Measurements from ENCODE around the gene HYDIN.
"Not testable (repeated sequence)": the region's sequence is repeated elsewhere in the genome, so short reads cannot be mapped to it uniquely, and the experiment has no call there.

Gene HYDIN

GRCh38 chr16:70936781-70937525 is 293.6 kb downstream of the HYDIN start:
- DNase-seq (ENCODE audit: low read depth, low spot score); H3K4me3 ChIP-seq (ENCODE audit: low read length); H3K27ac ChIP-seq (ENCODE audit: low read length); H3K36me3 ChIP-seq (ENCODE audit: control insufficient read depth, insufficient read depth, low read length); H3K27me3 ChIP-seq (ENCODE audit: control insufficient read depth, insufficient read depth, low read length); H3K4me1 ChIP-seq (ENCODE audit: control insufficient read depth, insufficient read depth, low read length); H3K9me3 ChIP-seq (ENCODE audit: control insufficient read depth, insufficient read depth, low read length): not testable (repeated sequence)
- no CpG with 5 or more reads among the region's 12 CpGs for WGBS (ENCODE audit: insufficient coverage, insufficient read length)

GRCh38 chr16:70935325-70935724 is 295.2 kb downstream of the HYDIN start:
- H3K36me3 ChIP-seq (ENCODE audit: control insufficient read depth, insufficient read depth, low read length); H3K27ac ChIP-seq (ENCODE audit: low read length); H3K27me3 ChIP-seq (ENCODE audit: control insufficient read depth, insufficient read depth, low read length); DNase-seq (ENCODE audit: low read depth, low spot score); H3K9me3 ChIP-seq (ENCODE audit: control insufficient read depth, insufficient read depth, low read length); H3K4me1 ChIP-seq (ENCODE audit: control insufficient read depth, insufficient read depth, low read length); H3K4me3 ChIP-seq (ENCODE audit: low read length): not testable (repeated sequence)
- no CpG with 5 or more reads among the region's 4 CpGs for WGBS (ENCODE audit: insufficient coverage, insufficient read length)

- H3K27ac ChIP-seq (ENCODE audit: low read length); H3K4me1 ChIP-seq (ENCODE audit: control insufficient read depth, insufficient read depth, low read length); H3K36me3 ChIP-seq (ENCODE audit: control insufficient read depth, insufficient read depth, low read length); DNase-seq (ENCODE audit: low read depth, low spot score); H3K27me3 ChIP-seq (ENCODE audit: control insufficient read depth, insufficient read depth, low read length); H3K9me3 ChIP-seq (ENCODE audit: control insufficient read depth, insufficient read depth, low read length); H3K4me3 ChIP-seq (ENCODE audit: low read length): not testable (repeated sequence)
- no CpG with 5 or more reads among the region's 8 CpGs for WGBS (ENCODE audit: insufficient coverage, insufficient read length)
Measured at GRCh38 chr16:70933746-70934145, 296.8 kb downstream of the HYDIN start.

- not testable (repeated sequence) for DNase-seq (ENCODE audit: low read depth, low spot score); H3K4me1 ChIP-seq (ENCODE audit: control insufficient read depth, insufficient read depth, low read length); H3K36me3 ChIP-seq (ENCODE audit: control insufficient read depth, insufficient read depth, low read length); H3K27ac ChIP-seq (ENCODE audit: low read length); H3K9me3 ChIP-seq (ENCODE audit: control insufficient read depth, insufficient read depth, low read length); H3K27me3 ChIP-seq (ENCODE audit: control insufficient read depth, insufficient read depth, low read length); H3K4me3 ChIP-seq (ENCODE audit: low read length)
Measured at GRCh38 chr16:70930757-70931156, 299.8 kb downstream of the HYDIN start.

DNA sequence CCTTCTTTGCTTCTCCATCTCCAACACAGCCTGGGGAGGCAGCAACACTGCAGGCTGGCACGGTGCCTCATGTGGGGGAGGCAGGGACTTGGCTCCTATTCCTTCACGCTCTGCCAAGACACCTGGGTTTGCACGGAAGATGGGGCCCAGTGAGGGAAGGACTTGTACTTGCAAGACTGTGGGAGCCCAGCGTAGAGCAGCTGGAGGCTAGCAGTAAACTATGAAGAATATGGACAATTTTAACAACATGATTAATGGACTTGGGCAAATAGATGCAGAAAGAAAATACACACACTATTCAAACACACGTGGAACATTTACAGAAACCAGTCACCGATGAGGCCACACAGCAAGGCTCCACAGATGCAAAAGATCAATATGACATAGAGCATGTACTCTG is 308.4 kb downstream of the HYDIN start:
- H3K4me1 ChIP-seq (ENCODE audit: control insufficient read depth, insufficient read depth, low read length); H3K27me3 ChIP-seq (ENCODE audit: control insufficient read depth, insufficient read depth, low read length); DNase-seq (ENCODE audit: low read depth, low spot score); H3K36me3 ChIP-seq (ENCODE audit: control insufficient read depth, insufficient read depth, low read length); H3K4me3 ChIP-seq (ENCODE audit: low read length); H3K9me3 ChIP-seq (ENCODE audit: control insufficient read depth, insufficient read depth, low read length); H3K27ac ChIP-seq (ENCODE audit: low read length): not testable (repeated sequence)
- no CpG with 5 or more reads among the region's 6 CpGs for WGBS (ENCODE audit: insufficient coverage, insufficient read length)

- not testable (repeated sequence) for H3K27ac ChIP-seq (ENCODE audit: low read length); H3K9me3 ChIP-seq (ENCODE audit: control insufficient read depth, insufficient read depth, low read length); DNase-seq (ENCODE audit: low read depth, low spot score); H3K27me3 ChIP-seq (ENCODE audit: control insufficient read depth, insufficient read depth, low read length); H3K4me3 ChIP-seq (ENCODE audit: low read length); H3K4me1 ChIP-seq (ENCODE audit: control insufficient read depth, insufficient read depth, low read length); H3K36me3 ChIP-seq (ENCODE audit: control insufficient read depth, insufficient read depth, low read length)
- WGBS (ENCODE audit: insufficient coverage, insufficient read length) = no CpG with 5 or more reads among the region's 22 CpGs
Measured at GRCh38 chr16:70920661-70921060, 309.9 kb downstream of the HYDIN start.

DNA sequence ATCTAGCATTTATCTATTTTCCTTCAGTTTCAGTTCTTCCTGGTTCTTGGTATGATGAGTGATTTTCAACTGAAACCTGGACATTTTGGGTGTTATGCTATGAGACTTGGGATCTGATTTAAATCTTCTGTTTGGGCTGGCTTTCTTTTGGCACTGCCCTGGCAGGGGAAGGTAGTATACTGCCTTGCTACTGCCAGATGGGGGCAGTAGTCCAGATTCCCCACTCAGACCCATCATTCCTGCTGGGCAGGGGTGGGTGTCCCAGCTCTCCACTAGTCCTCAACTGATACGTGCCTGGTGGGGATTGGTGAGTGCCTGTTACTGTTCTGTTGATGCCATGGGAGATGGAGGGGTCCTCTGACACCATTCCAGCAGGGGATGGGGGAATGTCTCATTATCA is 342.3 kb downstream of the HYDIN start:
- not testable (repeated sequence) for H3K27me3 ChIP-seq (ENCODE audit: control insufficient read depth, insufficient read depth, low read length); DNase-seq (ENCODE audit: low read depth, low spot score); H3K27ac ChIP-seq (ENCODE audit: low read length); H3K4me3 ChIP-seq (ENCODE audit: low read length); H3K9me3 ChIP-seq (ENCODE audit: control insufficient read depth, insufficient read depth, low read length); H3K4me1 ChIP-seq (ENCODE audit: control insufficient read depth, insufficient read depth, low read length); H3K36me3 ChIP-seq (ENCODE audit: control insufficient read depth, insufficient read depth, low read length)
- no CpG with 5 or more reads among the region's 1 CpG for WGBS (ENCODE audit: insufficient coverage, insufficient read length)

GRCh38 chr16:70884652-70885051 is 345.9 kb downstream of the HYDIN start:
- not testable (repeated sequence) for H3K4me3 ChIP-seq (ENCODE audit: low read length); DNase-seq (ENCODE audit: low read depth, low spot score)
- WGBS (ENCODE audit: insufficient coverage, insufficient read length) = no CpG with 5 or more reads among the region's 4 CpGs

GRCh38 chr16:70882311-70882710 is 348.2 kb downstream of the HYDIN start:
- H3K4me3 ChIP-seq (ENCODE audit: low read length) = not testable (repeated sequence)

More at GRCh38 chr16:70884652-70885051, 345.9 kb downstream of the HYDIN start:
- not testable (repeated sequence) for H3K36me3 ChIP-seq (ENCODE audit: control insufficient read depth, insufficient read depth, low read length); H3K9me3 ChIP-seq (ENCODE audit: control insufficient read depth, insufficient read depth, low read length); H3K27ac ChIP-seq (ENCODE audit: low read length); H3K4me1 ChIP-seq (ENCODE audit: control insufficient read depth, insufficient read depth, low read length); H3K27me3 ChIP-seq (ENCODE audit: control insufficient read depth, insufficient read depth, low read length)

DNA sequence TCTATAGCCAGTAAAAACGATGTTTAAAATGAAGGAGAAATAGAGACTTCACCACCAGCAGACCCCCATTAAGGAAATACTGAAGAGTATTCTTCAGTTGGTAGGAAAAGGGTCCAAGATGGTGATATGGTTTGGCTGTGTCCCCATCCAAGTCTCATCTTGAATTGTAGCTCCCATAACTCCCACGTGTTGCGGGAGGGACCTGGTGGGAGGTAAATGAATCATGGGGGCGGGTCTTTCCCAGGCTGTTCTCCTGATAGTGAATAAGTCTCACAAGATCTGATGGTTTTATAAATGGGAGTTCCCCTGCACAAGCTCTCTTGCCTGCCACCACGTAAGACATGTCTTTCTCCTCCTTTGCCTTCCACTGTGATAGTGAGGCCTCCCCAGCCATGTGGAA is 352.6 kb downstream of the HYDIN start:
- not testable (repeated sequence) for H3K4me1 ChIP-seq (ENCODE audit: control insufficient read depth, insufficient read depth, low read length); H3K4me3 ChIP-seq (ENCODE audit: low read length); H3K36me3 ChIP-seq (ENCODE audit: control insufficient read depth, insufficient read depth, low read length); H3K27ac ChIP-seq (ENCODE audit: low read length); DNase-seq (ENCODE audit: low read depth, low spot score); H3K27me3 ChIP-seq (ENCODE audit: control insufficient read depth, insufficient read depth, low read length); H3K9me3 ChIP-seq (ENCODE audit: control insufficient read depth, insufficient read depth, low read length)
- WGBS (ENCODE audit: insufficient coverage, insufficient read length) = no CpG with 5 or more reads among the region's 5 CpGs

More at GRCh38 chr16:70882311-70882710, 348.2 kb downstream of the HYDIN start:
- DNase-seq (ENCODE audit: low read depth, low spot score); H3K36me3 ChIP-seq (ENCODE audit: control insufficient read depth, insufficient read depth, low read length); H3K4me1 ChIP-seq (ENCODE audit: control insufficient read depth, insufficient read depth, low read length); H3K9me3 ChIP-seq (ENCODE audit: control insufficient read depth, insufficient read depth, low read length); H3K27ac ChIP-seq (ENCODE audit: low read length); H3K27me3 ChIP-seq (ENCODE audit: control insufficient read depth, insufficient read depth, low read length): not testable (repeated sequence)
- no CpG with 5 or more reads among the region's 8 CpGs for WGBS (ENCODE audit: insufficient coverage, insufficient read length)

- not testable (repeated sequence) for H3K27ac ChIP-seq (ENCODE audit: low read length); H3K9me3 ChIP-seq (ENCODE audit: control insufficient read depth, insufficient read depth, low read length); H3K27me3 ChIP-seq (ENCODE audit: control insufficient read depth, insufficient read depth, low read length); H3K4me1 ChIP-seq (ENCODE audit: control insufficient read depth, insufficient read depth, low read length); H3K4me3 ChIP-seq (ENCODE audit: low read length); H3K36me3 ChIP-seq (ENCODE audit: control insufficient read depth, insufficient read depth, low read length); DNase-seq (ENCODE audit: low read depth, low spot score)
- no CpG with 5 or more reads among the region's 1 CpG for WGBS (ENCODE audit: insufficient coverage, insufficient read length)
Measured at GRCh38 chr16:70876442-70876841, 354.1 kb downstream of the HYDIN start.
